Gastrocnemius medialis (tissue), 4 donors: Measurements from ENCODE around the gene FRA10AC1. TPM values are rescaled to one million over a fixed set of nuclear protein-coding genes. Genes with fewer than 3 reads are reported as not detected.

Source experiments
- ATAC-seq, 2 donors: fragments of 150-250 bp; one replicate each; pipeline ENCODE4 v1.9.1; 2016
- DNase-seq, 2 donors: peaks; one replicate each; pipeline ENCODE4 v3.0.0-alpha.2; 2019
- H3K27ac ChIP-seq, 4 donors: fragments of 200-600 bp; sonication (generic); 1 replicate in 1 of 4; 2 replicates in 3 of 4; pipeline ENCODE4 v1.5.1; 2016 to 2018; ENCODE audit warnings: mild to moderate bottlenecking in 2 of 4, moderate library complexity in 1 of 4
- H3K27me3 ChIP-seq, 3 donors: fragments of 200-600 bp; sonication (generic) in 2 of 3; 1 replicate in 1 of 3; 2 replicates in 2 of 3; pipeline versions ENCODE4 v1.5.1 to v1.6.0; 2016 to 2019; ENCODE audit warnings: mild to moderate bottlenecking in 1 of 3, moderate library complexity in 1 of 3
- H3K36me3 ChIP-seq, 2 donors: fragments of 200-600 bp; sonication (generic) in 1 of 2; one replicate each; pipeline ENCODE4 v1.5.1; 2017 to 2018
- H3K4me1 ChIP-seq, 2 donors: fragments of 200-600 bp; sonication (generic) in 1 of 2; one replicate each; pipeline ENCODE4 v1.5.1; 2016 to 2017; ENCODE audit warnings: mild to moderate bottlenecking in 2 of 2
- H3K4me3 ChIP-seq, 4 donors: fragments of 200-600 bp; sonication (generic) in 3 of 4; 1 replicate in 1 of 4; 2 replicates in 3 of 4; pipeline ENCODE4 v1.5.1; 2016 to 2019; ENCODE audit warnings: mild to moderate bottlenecking in 2 of 4
- H3K9me3 ChIP-seq, 3 donors: fragments of 200-600 bp; sonication (generic) in 2 of 3; 1 replicate in 1 of 3; 2 replicates in 2 of 3; pipeline ENCODE4 v1.5.1; 2016 to 2019
- CTCF ChIP-seq, 5 experiments: fragments of 450-650 bp in 3 of 5; fragments of 200-600 bp in 2 of 5; sonication (generic) in 2 of 5; IDR thresholded peaks in 4 of 5; conservative IDR thresholded peaks in 1 of 5; 1 replicate in 4 of 5; 2 replicates in 1 of 5; pipeline ENCODE4 v1.5.1; 2016 to 2019; ENCODE audit warnings: antibody characterized with exemption in 5 of 5, mild to moderate bottlenecking in 3 of 5, moderate library complexity in 3 of 5
- POLR2A ChIP-seq, 2 donors: fragments of 450-650 bp; IDR thresholded peaks; one replicate each; pipeline ENCODE4 v1.6.1; 2017; ENCODE audit warnings: antibody characterized with exemption in 2 of 2, mild to moderate bottlenecking in 2 of 2, moderate library complexity in 2 of 2
- in situ Hi-C, 4 donors: fragments of 200-750 bp; cut with MboI; loops; one replicate each; pipeline versions ENCODE4 v1.15.0 to v1.8.0; 2017; ENCODE audit warnings: low sequenced_read_pairs in 4 of 4
- intact Hi-C: fragments of 100-400 bp; cut with DNase I; formaldehyde crosslinking; loops from one replicate; pipeline ENCODE4 v1.15.1; 2023; ENCODE audit warnings: low total_unique reads
- total RNA-seq, 4 donors: library from RNA; depleted of rRNA; stranded (reverse); fragments of >200 nt; gene quantifications; one replicate each; pipeline versions ENCODE4 v1.1.0 to v1.2.3, GENCODE V29; 2016

FRA10AC1 gene
- total RNA-seq, 4 donors from 2014 or later, result 4.9 to 10.5 (median 5.5) TPM

- ATAC-seq, result no peak
- no peak for TF ChIP-seq POLR2A (IDR thresholded peaks at IDR 0.05)
- TF ChIP-seq CTCF (IDR thresholded peaks at IDR 0.05 in 4 of 5, conservative IDR thresholded peaks at IDR 0.05 in 1 of 5), result no peak
- Histone ChIP-seq H3K4me3 (no peak overlapping the region), H3K36me3 (no peaks in the 10 kb centered on the region), H3K27me3 (no peaks in the 10 kb centered on the region), H3K9me3 (no peaks in the 10 kb centered on the region), H3K27ac (no peak overlapping the region), H3K4me1 (no peaks in the 10 kb centered on the region)
- intact Hi-C loops (no loop called here), in situ Hi-C loops (no loop called here)
- no peak for DNase-seq
These were observed 48.2 kb downstream of the FRA10AC1 start for GRCh38 chr10:93654201-93654600.

GRCh38 chr10:93652857-93653256 is 49.5 kb downstream of the FRA10AC1 start:
- Histone ChIP-seq H3K9me3 (no peaks in the 10 kb centered on the region), H3K4me3 (no peak overlapping the region), H3K27me3 (no peaks in the 10 kb centered on the region), H3K36me3 (no peaks in the 10 kb centered on the region), H3K4me1 (no peaks in the 10 kb centered on the region), H3K27ac (no peak overlapping the region)
- intact Hi-C loops, result no loop called here
- in situ Hi-C loops, result no loop called here
- DNase-seq, result no peak
- TF ChIP-seq CTCF (IDR thresholded peaks at IDR 0.05 in 4 of 5, conservative IDR thresholded peaks at IDR 0.05 in 1 of 5) (no peak), POLR2A (IDR thresholded peaks at IDR 0.05) (no peak)
- no peak for ATAC-seq

- intact Hi-C loops (no loop called here), in situ Hi-C loops (no loop called here)
- ATAC-seq (no peak), DNase-seq (no peak)
- no peaks in the 10 kb centered on the region for H3K4me1 ChIP-seq
- TF ChIP-seq CTCF (IDR thresholded peaks at IDR 0.05 in 4 of 5, conservative IDR thresholded peaks at IDR 0.05 in 1 of 5) (no peak), POLR2A (IDR thresholded peaks at IDR 0.05) (no peak)
- no peak overlapping the region for H3K4me3 ChIP-seq
- no peak overlapping the region for H3K27ac ChIP-seq
- H3K27me3 ChIP-seq, result no peaks in the 10 kb centered on the region
- H3K9me3 ChIP-seq, result no peaks in the 10 kb centered on the region
- H3K36me3 ChIP-seq, result no peaks in the 10 kb centered on the region
These were observed 62.6 kb downstream of the FRA10AC1 start for GRCh38 chr10:93639791-93640190.

GRCh38 chr10:93630625-93631557 is 71.5 kb downstream of the FRA10AC1 start:
- in situ Hi-C loops (no loop called here), intact Hi-C loops (no loop called here)
- Histone ChIP-seq H3K27ac (no peak overlapping the region), H3K36me3 (no peaks in the 10 kb centered on the region), H3K4me1 (no peaks in the 10 kb centered on the region), H3K9me3 (no peaks in the 10 kb centered on the region), H3K27me3 (no peaks in the 10 kb centered on the region), H3K4me3 (no peak overlapping the region)
- ATAC-seq (no peak), DNase-seq (no peak)
- no peak for TF ChIP-seq POLR2A (IDR thresholded peaks at IDR 0.05)

GRCh38 chr10:93629647-93630305 is 72.6 kb downstream of the FRA10AC1 start:
- ATAC-seq, result no peak
- TF ChIP-seq CTCF (IDR thresholded peaks at IDR 0.05 in 4 of 5, conservative IDR thresholded peaks at IDR 0.05 in 1 of 5) (no peak), POLR2A (IDR thresholded peaks at IDR 0.05) (no peak)
- H3K9me3 ChIP-seq, result no peaks in the 10 kb centered on the region
- H3K36me3 ChIP-seq, result no peaks in the 10 kb centered on the region
- intact Hi-C loops, result no loop called here
- no peaks in the 10 kb centered on the region for H3K27me3 ChIP-seq
- no peak for DNase-seq
- no peaks in the 10 kb centered on the region for H3K4me1 ChIP-seq
- H3K27ac ChIP-seq, result no peak overlapping the region
- H3K4me3 ChIP-seq, result no peak overlapping the region
- in situ Hi-C loops, result no loop called here
